Neuronal stem cell (in vitro differentiated cells): ENCODE data around the gene CAST.
A peak's percentile ranks its signal among the peaks of the same experiment; 100 is the strongest.

Source experiments
- DNase-seq: peaks from one replicate; pipeline ENCODE4 v3.0.0-alpha.2; 2013; ENCODE audit warnings: low spot score
- H2AFZ ChIP-seq: one replicate; pipeline ENCODE4 v1.6.1; 2013; ENCODE audit warnings: mild to moderate bottlenecking, low read length, inconsistent platforms
- H2AK5ac ChIP-seq: 2 replicates; pipeline ENCODE4 v1.6.1; 2013; ENCODE audit warnings: low read depth, mild to moderate bottlenecking, inconsistent platforms, low read length, moderate library complexity, mixed read lengths
- H2BK120ac ChIP-seq: 2 replicates; pipeline ENCODE4 v1.6.1; 2013; ENCODE audit warnings: low read depth, mild to moderate bottlenecking, inconsistent platforms, low read length, moderate library complexity, mixed read lengths
- H2BK12ac ChIP-seq: one replicate; pipeline ENCODE4 v1.6.1; 2013; ENCODE audit warnings: low read length, inconsistent platforms
- H2BK15ac ChIP-seq: 2 replicates; pipeline ENCODE4 v1.6.1; 2013; ENCODE audit warnings: mild to moderate bottlenecking, low read length, inconsistent platforms, mixed read lengths
- H2BK5ac ChIP-seq: one replicate; pipeline ENCODE4 v1.6.1; 2013; ENCODE audit warnings: inconsistent platforms, mild to moderate bottlenecking, low read length, moderate library complexity
- H3K14ac ChIP-seq: one replicate; pipeline ENCODE4 v1.6.1; 2013; ENCODE audit warnings: low read length, inconsistent platforms
- H3K18ac ChIP-seq: 2 replicates; pipeline ENCODE4 v1.6.1; 2013; ENCODE audit warnings: low read length, inconsistent platforms
- H3K23ac ChIP-seq: 2 replicates; pipeline ENCODE4 v1.6.1; 2013; ENCODE audit warnings: low read depth, mild to moderate bottlenecking, mixed read lengths, low read length, inconsistent platforms; ENCODE audit not compliant: poor library complexity
- H3K27ac ChIP-seq: replicated peaks from 3 replicates; pipeline ENCODE4 v1.5.1; 2013; ENCODE audit warnings: low read length, inconsistent platforms
- H3K27me3 ChIP-seq, 3 experiments: 2 replicates each; pipeline ENCODE4 v1.6.1; 2013; ENCODE audit warnings: low read length in 3 of 3, mild to moderate bottlenecking in 2 of 3, inconsistent platforms in 1 of 3, low read depth in 1 of 3, mixed read lengths in 1 of 3, moderate library complexity in 1 of 3; ENCODE audit not compliant: control insufficient read depth in 3 of 3, insufficient read depth in 3 of 3
- H3K36me3 ChIP-seq, 2 donors: replicated peaks in 1 of 2; 2 replicates each; pipeline ENCODE4 v1.6.1; 2013; ENCODE audit warnings: low read length in 2 of 2; ENCODE audit not compliant: control insufficient read depth in 2 of 2, insufficient read depth in 2 of 2
- H3K4ac ChIP-seq: 2 replicates; pipeline ENCODE4 v1.6.1; 2013; ENCODE audit warnings: inconsistent platforms, mild to moderate bottlenecking, low read length, moderate library complexity
- H3K4me1 ChIP-seq, 2 donors: 1 replicate in 1 of 2; 2 replicates in 1 of 2; pipeline ENCODE4 v1.6.1; 2013; ENCODE audit warnings: low read length in 2 of 2, low read depth in 1 of 2; ENCODE audit not compliant: control insufficient read depth in 2 of 2, insufficient read depth in 1 of 2
- H3K4me2 ChIP-seq: one replicate; pipeline ENCODE4 v1.6.1; 2013; ENCODE audit warnings: mild to moderate bottlenecking, low read length, inconsistent platforms; ENCODE audit not compliant: insufficient read depth, poor library complexity, severe bottlenecking
- H3K4me3 ChIP-seq, 2 donors: 2 replicates each; pipeline ENCODE4 v1.5.1; 2013; ENCODE audit warnings: low read length in 2 of 2, mild to moderate bottlenecking in 2 of 2, inconsistent platforms in 1 of 2, moderate library complexity in 1 of 2
- H3K79me1 ChIP-seq: one replicate; pipeline ENCODE4 v1.6.1; 2013; ENCODE audit warnings: low read depth, mild to moderate bottlenecking, inconsistent platforms, low read length, moderate library complexity
- H3K9ac ChIP-seq: one replicate; pipeline ENCODE4 v1.6.1; 2013; ENCODE audit warnings: mild to moderate bottlenecking, low read depth, low read length, inconsistent platforms; ENCODE audit not compliant: poor library complexity
- H3K9me3 ChIP-seq, 2 donors: replicated peaks in 1 of 2; 2 replicates each; pipeline versions ENCODE3 to v1.6.1; 2013; ENCODE audit warnings: low read length in 2 of 2, mild to moderate bottlenecking in 2 of 2, inconsistent platforms in 1 of 2, low read depth in 1 of 2, mixed read lengths in 1 of 2, moderate library complexity in 1 of 2; ENCODE audit not compliant: control insufficient read depth in 2 of 2, insufficient read depth in 1 of 2
- H4K8ac ChIP-seq: one replicate; pipeline ENCODE4 v1.6.1; 2013; ENCODE audit warnings: low read depth, mild to moderate bottlenecking, inconsistent platforms, low read length, moderate library complexity
- H4K91ac ChIP-seq: one replicate; pipeline ENCODE4 v1.6.1; 2013; ENCODE audit warnings: low read length, low read depth, mild to moderate bottlenecking, inconsistent platforms; ENCODE audit not compliant: poor library complexity
- WGBS, 2 donors: extraction: QIAGEN DNeasy Blood & Tissue Kit; methylation state at CpG; one replicate each; pipeline ENCODE4 v1.1.7; 2013; ENCODE audit warnings: missing lambda C conversion rate in 2 of 2, mixed read lengths in 1 of 2; ENCODE audit not compliant: insufficient read length in 2 of 2, insufficient replicate concordance in 1 of 2; ENCODE audit errors: extremely low coverage in 2 of 2; 5-methylcytosine and 5-hydroxymethylcytosine counted together

CAST gene

DNA sequence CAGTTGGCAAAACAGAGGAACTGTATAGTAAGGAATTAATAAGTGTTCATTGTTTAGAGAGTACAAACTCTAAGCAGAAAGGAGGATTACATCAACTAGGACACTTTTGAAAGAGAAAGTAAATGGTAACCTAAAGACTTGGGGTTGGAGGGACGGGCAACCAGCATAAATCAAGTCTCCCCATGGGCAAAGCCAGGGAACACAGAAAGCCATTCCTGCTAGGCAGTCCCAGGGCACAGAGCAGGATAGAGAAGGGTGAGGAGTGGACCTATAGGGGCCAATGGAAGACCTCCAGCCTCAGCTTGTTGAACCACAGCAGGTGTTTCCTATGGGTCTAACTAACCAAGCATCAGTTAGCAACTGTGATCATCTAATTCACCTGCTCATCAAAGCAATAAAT, 154.8 kb downstream of the CAST start:
- Histone ChIP-seq H3K4me2 (no peak overlapping the region), H3K4me3 (no peak overlapping the region), H2AK5ac (no peak overlapping the region), H2BK5ac (no peak overlapping the region), H2BK12ac (no peak overlapping the region), H3K36me3 (no peaks in the 10 kb centered on the region), H3K9me3 (no peaks in the 10 kb centered on the region), H2BK120ac (no peak overlapping the region), H3K79me1 (no peaks in the 10 kb centered on the region), H3K18ac (no peak overlapping the region), H2AFZ (peak overlapping the region; percentile 26), H4K91ac (no peak overlapping the region), H3K4ac (no peak overlapping the region), H2BK15ac (no peak overlapping the region), H3K27me3 (no peaks in the 10 kb centered on the region), H3K9ac (no peak overlapping the region), H4K8ac (no peak overlapping the region), H3K14ac (no peak overlapping the region), H3K4me1 (peaks cover 0 to 6% of the 10 kb centered on the region in 2 donors), H3K27ac (no peak overlapping the region), H3K23ac (no peak overlapping the region)
- DNase-seq: no peak
- WGBS, 2 donors: no CpG with 5 or more reads among the region's 1 CpG

DNA sequence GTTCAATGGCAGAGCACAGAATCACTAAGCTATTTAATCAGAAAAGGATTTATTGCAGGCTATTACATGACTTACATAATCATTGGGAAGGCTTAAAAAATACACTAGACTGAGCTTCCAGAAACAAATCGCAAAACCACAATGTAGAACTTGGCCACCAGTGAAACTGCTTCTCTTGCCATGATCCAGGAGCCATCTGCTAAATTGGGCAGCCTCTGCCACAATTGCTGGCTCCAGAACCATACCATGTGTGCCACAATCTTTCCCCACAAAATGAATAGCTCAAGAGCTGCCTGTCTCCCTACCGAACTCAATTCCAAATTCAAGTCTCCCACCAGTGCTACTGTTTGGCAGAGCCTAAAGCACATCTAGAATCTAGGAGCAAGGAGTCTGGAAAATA, 155.3 kb downstream of the CAST start:
- Histone ChIP-seq H3K27me3 (no peaks in the 10 kb centered on the region), H4K91ac (no peak overlapping the region), H2BK15ac (no peak overlapping the region), H3K4me3 (no peak overlapping the region), H3K14ac (no peak overlapping the region), H3K27ac (no peak overlapping the region), H2AK5ac (no peak overlapping the region), H3K18ac (no peak overlapping the region), H3K4me2 (no peak overlapping the region), H2AFZ (no peak overlapping the region), H2BK12ac (no peak overlapping the region), H4K8ac (no peak overlapping the region), H2BK120ac (no peak overlapping the region), H3K4me1 (peaks cover 0 to 6% of the 10 kb centered on the region in 2 donors), H3K9ac (no peak overlapping the region), H3K4ac (no peak overlapping the region), H3K79me1 (no peaks in the 10 kb centered on the region), H3K36me3 (no peaks in the 10 kb centered on the region), H3K9me3 (no peaks in the 10 kb centered on the region), H2BK5ac (no peak overlapping the region), H3K23ac (no peak overlapping the region)
- no CpG with 5 or more reads among the region's 2 CpGs for WGBS, 2 donors
- DNase-seq: no peak

DNA sequence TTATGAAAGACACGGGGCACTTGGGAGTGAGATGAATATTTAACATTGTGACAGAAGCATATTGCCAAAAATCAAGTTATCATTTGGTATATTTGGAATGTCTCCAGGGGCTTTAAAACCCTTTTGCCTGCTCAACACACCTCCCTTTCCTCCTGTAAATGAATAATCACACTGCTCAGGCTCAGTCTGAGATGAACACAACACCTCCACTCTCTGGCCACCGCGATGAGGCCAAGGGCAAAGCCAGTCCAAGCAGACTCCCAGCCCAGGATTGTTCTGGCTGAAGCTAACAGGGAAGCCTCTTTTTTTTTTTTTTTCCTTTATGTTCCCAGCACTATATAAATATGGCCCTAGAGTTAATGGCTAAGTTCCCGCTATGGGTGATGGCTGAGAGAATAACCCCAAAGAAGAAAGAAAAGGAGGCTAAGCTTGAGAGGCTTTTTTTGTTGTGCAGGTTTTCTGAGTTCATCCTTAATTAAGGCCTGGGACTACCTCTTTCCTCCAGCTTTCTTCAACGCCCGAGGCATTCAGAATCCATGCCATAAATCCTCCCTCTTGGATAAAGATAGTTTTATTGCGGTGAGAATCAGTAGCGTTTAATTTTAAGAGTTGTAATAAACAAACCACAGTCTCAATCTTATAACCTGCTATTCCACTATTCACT, 156.1 kb downstream of the CAST start:
- Histone ChIP-seq H3K27me3 (no peaks in the 10 kb centered on the region), H2BK12ac (no peak overlapping the region), H4K91ac (no peak overlapping the region), H3K79me1 (no peaks in the 10 kb centered on the region), H2BK120ac (no peak overlapping the region), H2BK5ac (no peak overlapping the region), H3K9me3 (no peaks in the 10 kb centered on the region), H3K4me1 (peaks cover 0 to 6% of the 10 kb centered on the region in 2 donors), H3K18ac (no peak overlapping the region), H3K4me3 (no peak overlapping the region), H3K23ac (no peak overlapping the region), H4K8ac (no peak overlapping the region), H2AFZ (no peak overlapping the region), H3K9ac (no peak overlapping the region), H3K4me2 (no peak overlapping the region), H3K36me3 (no peaks in the 10 kb centered on the region), H2BK15ac (no peak overlapping the region), H3K27ac (no peak overlapping the region), H3K4ac (no peak overlapping the region), H3K14ac (no peak overlapping the region), H2AK5ac (no peak overlapping the region)
- WGBS, 2 donors: no CpG with 5 or more reads among the region's 8 CpGs
- DNase-seq: no peak

DNA sequence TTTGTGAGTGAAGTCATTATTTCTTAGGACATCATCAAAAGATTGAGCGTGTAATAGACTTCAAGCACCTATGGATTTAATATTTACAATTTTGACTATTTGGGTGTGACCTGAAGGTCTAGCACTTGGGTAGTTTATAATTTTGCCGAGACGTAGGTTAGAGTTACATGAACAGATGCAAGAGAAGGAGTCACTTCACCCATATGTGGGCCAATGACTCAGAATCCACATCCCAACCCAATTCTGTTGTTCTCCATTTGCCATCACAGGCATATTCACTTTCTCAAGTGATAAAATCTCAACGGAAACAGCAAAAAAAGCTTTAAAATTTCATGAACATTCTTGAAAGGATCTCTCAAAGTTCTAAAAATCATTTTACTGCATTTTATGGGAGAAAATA, 157.6 kb downstream of the CAST start:
- no peak overlapping the region for H4K91ac ChIP-seq
- H3K27me3 ChIP-seq: no peaks in the 10 kb centered on the region
- no peak overlapping the region for H2BK15ac ChIP-seq
- no peaks in the 10 kb centered on the region for H3K36me3 ChIP-seq
- no peak overlapping the region for H3K4me2 ChIP-seq
- no peak overlapping the region for H2AK5ac ChIP-seq
- no peak overlapping the region for H3K27ac ChIP-seq
- no peak overlapping the region for H2BK5ac ChIP-seq
- H4K8ac ChIP-seq: no peak overlapping the region
- H3K4me3 ChIP-seq: no peak overlapping the region
- H3K9me3 ChIP-seq: no peaks in the 10 kb centered on the region
- no peak overlapping the region for H3K18ac ChIP-seq
- peaks cover 0 to 4% of the 10 kb centered on the region in 2 donors for H3K4me1 ChIP-seq
- no peak overlapping the region for H2AFZ ChIP-seq
- H3K4ac ChIP-seq: no peak overlapping the region
- no peak for DNase-seq
- no peak overlapping the region for H2BK120ac ChIP-seq
- no peak overlapping the region for H3K9ac ChIP-seq
- no peak overlapping the region for H3K14ac ChIP-seq
- no CpG with 5 or more reads among the region's 4 CpGs for WGBS, 2 donors
- no peak overlapping the region for H2BK12ac ChIP-seq
- H3K79me1 ChIP-seq: no peaks in the 10 kb centered on the region
- H3K23ac ChIP-seq: no peak overlapping the region
